Measurements from ENCODE around the gene VASH2.

DNA sequence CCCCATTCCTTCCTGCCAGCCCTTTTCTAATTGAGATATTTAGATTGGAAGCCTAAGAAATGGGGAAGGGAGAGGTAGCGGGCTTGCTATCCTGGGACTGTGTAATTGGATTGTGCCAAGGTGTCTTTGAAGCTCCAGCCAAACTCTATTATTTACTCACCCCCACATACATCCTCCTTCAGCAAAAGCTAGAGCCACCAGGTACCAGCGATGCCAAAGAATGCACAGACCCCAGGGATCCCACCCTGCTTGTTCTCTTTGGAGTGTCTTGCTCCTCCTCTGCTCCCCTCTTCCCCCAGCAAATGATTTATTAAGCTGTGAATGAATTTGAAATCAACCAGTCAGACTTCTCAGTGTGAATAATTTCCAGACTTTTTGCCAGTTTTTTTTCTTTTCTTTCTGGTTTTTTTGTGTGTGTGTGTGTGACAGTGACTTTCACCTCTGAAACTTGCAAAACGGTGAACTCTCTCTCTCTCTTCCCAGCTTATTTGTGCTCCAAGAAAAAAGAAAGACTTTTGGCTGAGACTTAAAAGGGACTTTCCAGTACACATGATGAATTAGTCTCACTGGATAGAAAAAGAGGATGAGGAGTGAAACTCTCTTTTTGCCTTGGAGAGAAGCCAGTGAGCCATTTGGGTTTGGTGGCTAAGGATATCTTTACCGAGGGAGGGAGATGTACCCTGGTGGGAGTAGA is 1.8 kb downstream of the VASH2 start:
- TF ChIP-seq CTCF (IDR thresholded peaks at IDR 0.05 in 8 of 11, conservative IDR thresholded peaks at IDR 0.05 in 3 of 11) = no peak
- no peak for TF ChIP-seq POLR2A (IDR thresholded peaks at IDR 0.05)
- TF ChIP-seq POLR2AphosphoS5 (IDR thresholded peaks at IDR 0.05) = no peak

Measured in spleen (tissue), 7 donors.